C4-2B (cell line): ENCODE results near the gene CORT.

ENCODE experiments used
- CTCF ChIP-seq: fragments of 450-650 bp; conservative IDR thresholded peaks from 2 replicates; pipeline ENCODE4 v1.5.1; 2017; ENCODE audit warnings: mild to moderate bottlenecking
- ZFX ChIP-seq: fragments of 450-650 bp; IDR thresholded peaks from 2 replicates; pipeline ENCODE4 v1.6.1; 2017

DNA sequence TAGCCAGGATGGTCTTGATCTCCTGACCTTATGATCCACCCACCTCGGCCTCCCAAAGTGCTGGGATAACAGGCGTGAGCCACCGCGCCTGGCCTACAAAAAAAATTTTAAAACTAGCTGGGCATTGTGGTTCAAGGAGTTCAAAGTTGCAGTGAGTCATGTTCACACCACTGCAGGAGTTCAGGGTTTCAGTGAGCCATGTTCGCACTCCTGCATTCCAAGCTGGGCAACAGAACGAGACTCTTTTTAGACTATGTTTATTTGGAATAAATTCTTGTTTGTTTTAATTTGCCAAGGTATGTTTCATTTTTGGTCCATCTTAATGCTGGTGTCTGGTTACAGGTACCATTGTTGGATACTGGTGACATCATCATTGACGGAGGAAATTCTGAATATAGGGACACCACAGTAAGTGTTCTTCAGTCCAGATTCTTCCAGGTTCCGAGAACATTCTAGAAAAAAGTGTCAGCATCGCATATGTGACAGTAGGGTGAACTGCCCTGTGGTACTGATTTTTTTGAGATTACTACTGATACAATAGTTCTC, 47.0 kb upstream of the CORT start:
- TF ChIP-seq CTCF (no peak), ZFX (no peak)
